ENCODE measurements around the gene RNF150. TPM values are rescaled to one million over a fixed set of nuclear protein-coding genes. Genes with fewer than 3 reads are reported as not detected.

RNF150 gene
- total RNA-seq, 1 experiment from 2014 or later, result 2.7 TPM

DNA sequence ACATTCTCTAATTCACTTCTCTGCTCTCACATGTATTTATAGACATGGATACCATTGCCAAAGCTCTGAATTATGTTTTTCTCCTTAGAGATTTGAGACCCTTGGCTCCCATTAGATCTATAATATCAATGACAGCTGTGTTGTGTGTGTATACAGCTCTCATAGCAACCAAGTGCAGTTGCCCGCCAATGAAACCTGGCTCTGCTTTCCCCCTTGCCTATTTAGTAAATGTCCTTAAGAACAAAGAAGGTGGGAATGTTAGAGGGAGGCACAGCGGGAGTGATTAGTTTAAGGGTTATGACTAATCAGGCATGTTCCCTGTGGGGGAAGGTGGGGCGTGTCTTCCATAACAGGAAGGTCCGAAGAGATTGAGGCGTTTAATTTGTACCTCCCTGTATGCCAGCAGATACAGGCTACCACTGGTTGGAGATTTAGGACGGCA, 276.6 kb downstream of the RNF150 start:
- POLR2A ChIA-PET (ENCODE audit: low non-redundant PET), result no interaction called here
- intact Hi-C loops (cut with micrococcal nuclease; ENCODE audit: unreplicated experiment), result loop anchor here (10.0 kb wide), 1 partner anchor 222 kb away; no protein-coding TSS in a partner anchor
- H3K4me1 ChIP-seq (ENCODE audit: insufficient read depth, low read length, poor library complexity, severe bottlenecking), result peaks cover 9% of the 10 kb centered on the region
- TF ChIP-seq EZH2 (IDR thresholded peaks at IDR 0.05; ENCODE audit: borderline replicate concordance, low read depth, low read length, poor library complexity, severe bottlenecking), result no peak
- no peak for TF ChIP-seq CTCF (conservative IDR thresholded peaks at IDR 0.05; ENCODE audit: low read depth, low read length)
- H3K27ac ChIP-seq (ENCODE audit: low read depth, low read length, poor library complexity, severe bottlenecking), result no peak overlapping the region
- no peaks in the 10 kb centered on the region for H3K36me3 ChIP-seq (ENCODE audit: insufficient read depth, low read length, poor library complexity, severe bottlenecking)
- H3K9me3 ChIP-seq (ENCODE audit: low read depth, low read length, poor library complexity, severe bottlenecking), result no peaks in the 10 kb centered on the region
- no TSS peak for BruUV-seq (replicated peaks)
- no peak overlapping the region for H3K4me3 ChIP-seq (ENCODE audit: low read depth, low read length, poor library complexity, severe bottlenecking)
- no peaks in the 10 kb centered on the region for H3K27me3 ChIP-seq (replicated peaks; ENCODE audit: insufficient read depth, low read depth, low read length, poor library complexity)
- DNase-seq (ENCODE audit: low spot score), result peak; percentile 67
- CTCF ChIA-PET, result no interaction called here

GRCh38 chr4:140854168-140854567, 279.1 kb downstream of the RNF150 start:
- ChIA-PET CTCF (interaction anchor here (0.6 kb wide), 1 partner anchor 1287 kb away, joined by 4 read pairs; no protein-coding TSS in a partner anchor), POLR2A (ENCODE audit: low non-redundant PET) (no interaction called here)
- Histone ChIP-seq H3K27ac (ENCODE audit: low read depth, low read length, poor library complexity, severe bottlenecking) (no peak overlapping the region), H3K9me3 (ENCODE audit: low read depth, low read length, poor library complexity, severe bottlenecking) (no peaks in the 10 kb centered on the region), H3K4me3 (ENCODE audit: low read depth, low read length, poor library complexity, severe bottlenecking) (no peak overlapping the region), H3K4me1 (ENCODE audit: insufficient read depth, low read length, poor library complexity, severe bottlenecking) (peaks cover 9% of the 10 kb centered on the region), H3K36me3 (ENCODE audit: insufficient read depth, low read length, poor library complexity, severe bottlenecking) (no peaks in the 10 kb centered on the region), H3K27me3 (replicated peaks; ENCODE audit: insufficient read depth, low read depth, low read length, poor library complexity) (no peaks in the 10 kb centered on the region)
- intact Hi-C loops (cut with micrococcal nuclease; ENCODE audit: unreplicated experiment), result loop anchor here (5.0 to 10.0 kb wide), 2 partner anchors 219 to 427 kb away; partner anchors contain the start of gene CLGN
- no peak for DNase-seq (ENCODE audit: low spot score)
- TF ChIP-seq EZH2 (IDR thresholded peaks at IDR 0.05; ENCODE audit: borderline replicate concordance, low read depth, low read length, poor library complexity, severe bottlenecking) (no peak), CTCF (conservative IDR thresholded peaks at IDR 0.05; ENCODE audit: low read depth, low read length) (no peak)
- BruUV-seq (replicated peaks), result no TSS peak

GRCh38 chr4:140851804-140852203, 281.5 kb downstream of the RNF150 start:
- H3K27me3 ChIP-seq (replicated peaks; ENCODE audit: insufficient read depth, low read depth, low read length, poor library complexity), result no peaks in the 10 kb centered on the region
- no peaks in the 10 kb centered on the region for H3K9me3 ChIP-seq (ENCODE audit: low read depth, low read length, poor library complexity, severe bottlenecking)
- peaks cover 7% of the 10 kb centered on the region for H3K4me1 ChIP-seq (ENCODE audit: insufficient read depth, low read length, poor library complexity, severe bottlenecking)
- intact Hi-C loops (cut with micrococcal nuclease; ENCODE audit: unreplicated experiment), result loop anchor here (1.0 to 10.0 kb wide), 3 partner anchors 217 to 492 kb away; partner anchors contain the start of gene CLGN
- DNase-seq (ENCODE audit: low spot score), result no peak
- TF ChIP-seq EZH2 (IDR thresholded peaks at IDR 0.05; ENCODE audit: borderline replicate concordance, low read depth, low read length, poor library complexity, severe bottlenecking) (no peak), CTCF (conservative IDR thresholded peaks at IDR 0.05; ENCODE audit: low read depth, low read length) (no peak)
- no TSS peak for BruUV-seq (replicated peaks)
- H3K4me3 ChIP-seq (ENCODE audit: low read depth, low read length, poor library complexity, severe bottlenecking), result no peak overlapping the region
- ChIA-PET CTCF (interaction anchor here (0.8 kb wide), 1 partner anchor 492 kb away, joined by 4 read pairs; no protein-coding TSS in a partner anchor), POLR2A (ENCODE audit: low non-redundant PET) (no interaction called here)
- no peak overlapping the region for H3K27ac ChIP-seq (ENCODE audit: low read depth, low read length, poor library complexity, severe bottlenecking)
- H3K36me3 ChIP-seq (ENCODE audit: insufficient read depth, low read length, poor library complexity, severe bottlenecking), result no peaks in the 10 kb centered on the region

Data from A673 (cell line).